Measurements from ENCODE around the gene THBD. TPM values are rescaled to one million over a fixed set of nuclear protein-coding genes. Genes with fewer than 3 reads are reported as not detected.

The THBD gene
- total RNA-seq, 1 experiment from 2014 or later: 0.28 TPM

- no peaks in the 10 kb centered on the region for H3K27me3 ChIP-seq (ENCODE audit: insufficient read depth, low read length)
- H3K56ac ChIP-seq (ENCODE audit: insufficient read length, low read depth, low read length): no peak within 1 kb of the TSS
- H3K23me2 ChIP-seq (ENCODE audit: insufficient read length, low read depth, low read length, poor library complexity, severe bottlenecking): no peaks in the 10 kb centered on the region
- Mint-ChIP-seq H3K9me3 (no peaks in the 10 kb centered on the region), H3K27ac (no peak within 1 kb of the TSS; a peak in 1 of 7 replicates), H3K4me1 (peaks cover 20 to 23% of the 10 kb centered on the region in 2 experiments), H3K27me3 (ENCODE audit: low read depth) (peaks cover 1% of the 10 kb centered on the region; the same call in 1 of the 2 replicates), H3K36me3 (ENCODE audit: insufficient read depth in 1 of 3, low read depth in 3 of 3) (no peaks in the 10 kb centered on the region), H3K4me3 (no peak within 1 kb of the TSS)
- no peaks in the 10 kb centered on the region for H4K20me1 ChIP-seq (ENCODE audit: control insufficient read depth, insufficient read depth, insufficient read length)
- H3K9me3 ChIP-seq (ENCODE audit: control insufficient read depth, low read depth, low read length): no peaks in the 10 kb centered on the region
- H3K4me2 ChIP-seq (ENCODE audit: insufficient read depth, insufficient read length, low read length): no peak within 1 kb of the TSS
- H3K4me1 ChIP-seq (ENCODE audit: insufficient read depth, low read length): no peaks in the 10 kb centered on the region
- H3K79me1 ChIP-seq (ENCODE audit: insufficient read depth, low read depth, low read length, poor library complexity, severe bottlenecking): no peaks in the 10 kb centered on the region
- H3K9ac ChIP-seq (ENCODE audit: extremely low read depth, insufficient read length, low read length): no peak within 1 kb of the TSS
- H3K23ac ChIP-seq (ENCODE audit: insufficient read length, low read depth, low read length): no peak within 1 kb of the TSS
- H3K14ac ChIP-seq (ENCODE audit: insufficient read depth, low read length): no peak within 1 kb of the TSS
- no peak for TF ChIP-seq CTCF (conservative IDR thresholded peaks at IDR 0.05)
- no peak within 1 kb of the TSS for H2BK120ac ChIP-seq (ENCODE audit: low read depth, low read length, poor library complexity, severe bottlenecking)
- no peak within 1 kb of the TSS for H2BK20ac ChIP-seq (ENCODE audit: low read depth, low read length, poor library complexity, severe bottlenecking)
- no peak within 1 kb of the TSS for H4K91ac ChIP-seq (ENCODE audit: insufficient read length, low read depth, low read length)
- no peak within 1 kb of the TSS for H2BK5ac ChIP-seq (ENCODE audit: insufficient read length, low read length)
- H3K18ac ChIP-seq (ENCODE audit: insufficient read length, low read depth, low read length): peak within 1 kb of the TSS; percentile 59
- no peak within 1 kb of the TSS for H2BK12ac ChIP-seq (ENCODE audit: insufficient read length, low read depth, low read length)
- H3K27ac ChIP-seq (ENCODE audit: insufficient read length, low read depth, low read length): no peak within 1 kb of the TSS
- H3K79me2 ChIP-seq (ENCODE audit: insufficient read depth, low read length): no peaks in the 10 kb centered on the region
- H4K8ac ChIP-seq (replicated peaks; ENCODE audit: insufficient read length, low read depth, low read length): no peak within 1 kb of the TSS
- H3T11ph ChIP-seq (ENCODE audit: low read length): no peak within 1 kb of the TSS
- H4K5ac ChIP-seq (ENCODE audit: insufficient read length, low read depth, low read length): no peak within 1 kb of the TSS
- no peak within 1 kb of the TSS for H2AK5ac ChIP-seq (ENCODE audit: insufficient read length, low read length)
- no peak within 1 kb of the TSS for H2BK15ac ChIP-seq (ENCODE audit: low read depth, low read length)
- WGBS (ENCODE audit: extremely low coverage, insufficient read length, low lambda C conversion rate): no CpG with 5 or more reads among the region's 28 CpGs
- DNase-seq: no peak
- no peak within 1 kb of the TSS for H3K4ac ChIP-seq (ENCODE audit: low read depth, low read length)
- no peak within 1 kb of the TSS for H2AFZ ChIP-seq (ENCODE audit: low read length)
These were observed 36.6 kb upstream of the THBD start, which contains the start of gene CD93 for GRCh38 chr20:23086056-23086566. Gene CD93 (minus strand): TSS chr20:23086324. CDS start chr20:23086192, 132 bp downstream.
